Measurements from ENCODE around the gene SPEG. TPM values are rescaled to one million over a fixed set of nuclear protein-coding genes. Genes with fewer than 3 reads are reported as not detected.

SPEG gene
- total and polyA plus RNA-seq, 4 donors, result 81.6 to 1,108 (median 357) TPM

DNA sequence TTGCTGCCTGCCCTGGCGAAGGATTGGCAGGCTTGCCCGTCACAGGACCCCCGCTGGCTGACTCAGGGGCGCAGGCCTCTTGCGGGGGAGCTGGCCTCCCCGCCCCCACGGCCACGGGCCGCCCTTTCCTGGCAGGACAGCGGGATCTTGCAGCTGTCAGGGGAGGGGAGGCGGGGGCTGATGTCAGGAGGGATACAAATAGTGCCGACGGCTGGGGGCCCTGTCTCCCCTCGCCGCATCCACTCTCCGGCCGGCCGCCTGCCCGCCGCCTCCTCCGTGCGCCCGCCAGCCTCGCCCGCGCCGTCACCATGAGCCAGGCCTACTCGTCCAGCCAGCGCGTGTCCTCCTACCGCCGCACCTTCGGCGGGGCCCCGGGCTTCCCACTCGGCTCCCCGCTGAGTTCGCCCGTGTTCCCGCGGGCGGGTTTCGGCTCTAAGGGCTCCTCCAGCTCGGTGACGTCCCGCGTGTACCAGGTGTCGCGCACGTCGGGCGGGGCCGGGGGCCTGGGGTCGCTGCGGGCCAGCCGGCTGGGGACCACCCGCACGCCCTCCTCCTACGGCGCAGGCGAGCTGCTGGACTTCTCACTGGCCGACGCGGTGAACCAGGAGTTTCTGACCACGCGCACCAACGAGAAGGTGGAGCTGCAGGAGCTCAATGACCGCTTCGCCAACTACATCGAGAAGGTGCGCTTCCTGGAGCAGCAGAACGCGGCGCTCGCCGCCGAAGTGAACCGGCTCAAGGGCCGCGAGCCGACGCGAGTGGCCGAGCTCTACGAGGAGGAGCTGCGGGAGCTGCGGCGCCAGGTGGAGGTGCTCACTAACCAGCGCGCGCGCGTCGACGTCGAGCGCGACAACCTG, 16.3 kb upstream of the SPEG start, which contains the start of gene DES:
Gene DES, plus strand, starts transcription at position 223 of the 857 bp plus-strand sequence. Its CDS starts 86 bp downstream, at position 309.
- no peaks in the 10 kb centered on the region for H3K27me3 ChIP-seq (ENCODE audit: control insufficient read depth in 1 of 2, insufficient read depth in 2 of 2, low read length in 1 of 2)
- no peaks in the 10 kb centered on the region for H3K36me3 ChIP-seq (ENCODE audit: control insufficient read depth in 1 of 2, insufficient read depth in 2 of 2, low read length in 1 of 2)
- DNase-seq (peak in 1 of 2 donors; percentile 79), ATAC-seq (ENCODE audit: low FRiP score) (peak; percentile 23)
- H3K4me1 ChIP-seq (ENCODE audit: control insufficient read depth in 1 of 2, insufficient read depth in 2 of 2, low read length in 2 of 2), result no peaks in the 10 kb centered on the region
- intact Hi-C loops (cut with DNase I), result no loop called here
- 30 to 36% methylated on average over 86 to 98 of the region's 98 CpGs for WGBS, 2 donors
- H3K4me3 ChIP-seq (ENCODE audit: low read length in 2 of 2), result no peak within 1 kb of the TSS
- H3K27ac ChIP-seq (ENCODE audit: low read depth in 1 of 2, low read length in 2 of 2), result no peak within 1 kb of the TSS
- no peaks in the 10 kb centered on the region for H3K9me3 ChIP-seq (ENCODE audit: control insufficient read depth, low read length)

DNA sequence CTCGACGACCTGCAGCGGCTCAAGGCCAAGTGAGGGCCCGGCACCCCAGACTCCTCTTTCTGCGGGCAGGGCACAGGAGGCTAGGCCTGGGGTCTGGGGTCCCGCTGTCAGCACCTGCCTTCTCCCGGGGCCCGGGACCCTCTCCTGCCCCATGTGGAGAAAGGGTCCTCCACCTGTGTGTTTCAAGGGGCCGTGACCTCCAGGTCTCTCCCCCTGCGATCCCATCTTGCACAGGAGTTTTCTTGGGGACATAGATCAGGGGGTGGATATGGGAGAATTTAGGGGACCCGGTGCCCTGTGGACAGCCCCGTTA, 15.7 kb upstream of the SPEG start:
- no peak for DNase-seq
- ATAC-seq (ENCODE audit: low FRiP score), result no peak
- H3K36me3 ChIP-seq (ENCODE audit: control insufficient read depth in 1 of 2, insufficient read depth in 2 of 2, low read length in 1 of 2), result no peaks in the 10 kb centered on the region

DNA sequence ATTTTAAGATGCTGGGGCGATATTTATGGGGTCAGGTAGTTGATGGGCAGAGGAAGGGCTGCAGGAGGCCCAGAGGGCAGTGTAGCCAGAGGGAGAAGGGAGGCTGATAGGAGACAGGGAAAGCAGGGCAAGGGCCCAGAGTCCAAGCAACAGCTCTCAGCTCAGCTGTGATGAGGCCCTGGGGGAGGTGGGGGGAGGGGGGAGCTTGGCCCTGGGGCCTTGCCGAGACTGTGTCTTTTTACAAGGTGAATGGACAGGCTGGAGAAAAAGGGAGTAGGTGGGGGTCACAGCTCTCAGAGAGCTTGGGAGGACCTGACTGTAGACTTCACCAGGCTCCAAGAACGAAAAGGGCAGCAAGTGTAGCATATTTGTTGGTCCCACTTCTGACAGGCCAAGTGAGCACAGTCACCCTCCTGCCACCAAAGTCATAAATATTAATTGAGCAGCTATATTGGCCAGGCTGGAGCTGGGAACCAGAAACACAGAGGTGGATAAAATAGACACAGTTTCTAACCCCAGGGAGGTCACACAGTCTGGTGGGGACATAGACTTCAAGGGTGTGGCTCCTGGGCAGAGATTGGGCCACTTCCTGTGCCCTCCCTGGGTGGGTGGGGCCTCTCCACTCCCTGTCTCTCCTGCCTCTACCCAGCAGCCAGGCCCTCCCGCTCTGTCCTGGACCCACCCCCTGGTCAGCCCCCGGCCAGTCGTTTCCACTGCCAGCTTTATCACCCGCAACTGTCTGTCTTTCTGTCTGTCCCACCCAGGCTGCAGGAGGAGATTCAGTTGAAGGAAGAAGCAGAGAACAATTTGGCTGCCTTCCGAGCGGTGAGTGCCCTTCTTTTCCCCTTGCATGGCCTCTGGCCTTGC, 15.1 kb upstream of the SPEG start:
- 73 to 80% methylated on average over 8 to 9 of the region's 9 CpGs for WGBS, 2 donors

More for the DNA sequence above, 15.7 kb upstream of the SPEG start:
- whole genome bisulfite sequencing, 2 donors, result 80 to 82% methylated on average over 12 of the region's 12 CpGs
- H3K27me3 ChIP-seq (ENCODE audit: control insufficient read depth in 1 of 2, insufficient read depth in 2 of 2, low read length in 1 of 2), result no peaks in the 10 kb centered on the region
- H3K4me1 ChIP-seq (ENCODE audit: control insufficient read depth in 1 of 2, insufficient read depth in 2 of 2, low read length in 2 of 2), result no peaks in the 10 kb centered on the region
- intact Hi-C loops (cut with DNase I), result no loop called here
- no peak overlapping the region for H3K27ac ChIP-seq (ENCODE audit: low read depth in 1 of 2, low read length in 2 of 2)
- H3K4me3 ChIP-seq (ENCODE audit: low read length in 2 of 2), result no peak overlapping the region
- no peaks in the 10 kb centered on the region for H3K9me3 ChIP-seq (ENCODE audit: control insufficient read depth, low read length)

DNA sequence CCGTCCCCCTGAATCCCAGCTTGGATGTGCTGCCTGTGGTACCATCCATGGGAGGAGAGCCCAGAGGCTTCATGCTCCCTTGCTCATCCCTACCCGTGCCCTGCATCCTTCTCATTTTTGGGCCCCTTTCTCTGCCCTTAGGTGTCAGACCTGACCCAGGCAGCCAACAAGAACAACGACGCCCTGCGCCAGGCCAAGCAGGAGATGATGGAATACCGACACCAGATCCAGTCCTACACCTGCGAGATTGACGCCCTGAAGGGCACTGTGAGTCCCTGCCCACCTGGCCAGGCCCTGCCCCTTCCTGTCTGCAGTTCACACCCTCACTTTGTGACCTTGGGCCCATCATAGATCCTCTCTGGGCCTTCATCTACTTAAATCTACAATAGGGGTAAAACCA, 14.0 kb upstream of the SPEG start:
- no peak for DNase-seq
- WGBS, 2 donors, result 96% methylated on average over 8 of the region's 8 CpGs

More for the DNA sequence above, 15.1 kb upstream of the SPEG start:
- intact Hi-C loops (cut with DNase I), result no loop called here
- H3K4me1 ChIP-seq (ENCODE audit: control insufficient read depth in 1 of 2, insufficient read depth in 2 of 2, low read length in 2 of 2), result no peaks in the 10 kb centered on the region
- H3K27ac ChIP-seq (ENCODE audit: low read depth in 1 of 2, low read length in 2 of 2), result no peak overlapping the region
- H3K9me3 ChIP-seq (ENCODE audit: control insufficient read depth, low read length), result no peaks in the 10 kb centered on the region
- H3K27me3 ChIP-seq (ENCODE audit: control insufficient read depth in 1 of 2, insufficient read depth in 2 of 2, low read length in 1 of 2), result no peaks in the 10 kb centered on the region
- ATAC-seq (ENCODE audit: low FRiP score) (no peak), DNase-seq (no peak)
- no peak overlapping the region for H3K4me3 ChIP-seq (ENCODE audit: low read length in 2 of 2)
- no peaks in the 10 kb centered on the region for H3K36me3 ChIP-seq (ENCODE audit: control insufficient read depth in 1 of 2, insufficient read depth in 2 of 2, low read length in 1 of 2)

DNA sequence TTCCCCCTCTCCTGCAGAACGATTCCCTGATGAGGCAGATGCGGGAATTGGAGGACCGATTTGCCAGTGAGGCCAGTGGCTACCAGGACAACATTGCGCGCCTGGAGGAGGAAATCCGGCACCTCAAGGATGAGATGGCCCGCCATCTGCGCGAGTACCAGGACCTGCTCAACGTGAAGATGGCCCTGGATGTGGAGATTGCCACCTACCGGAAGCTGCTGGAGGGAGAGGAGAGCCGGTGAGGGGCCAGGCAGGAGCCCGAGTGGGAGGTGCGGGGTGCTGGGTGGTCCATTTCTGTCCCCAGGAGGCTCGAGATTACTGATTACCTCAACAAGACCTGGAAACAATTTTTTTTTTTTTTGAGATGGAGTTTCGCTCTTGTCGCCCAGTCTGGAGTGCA, 13.3 kb upstream of the SPEG start:
- Histone ChIP-seq H3K9me3 (ENCODE audit: control insufficient read depth, low read length) (no peaks in the 10 kb centered on the region), H3K27me3 (ENCODE audit: control insufficient read depth in 1 of 2, insufficient read depth in 2 of 2, low read length in 1 of 2) (no peaks in the 10 kb centered on the region), H3K4me1 (ENCODE audit: control insufficient read depth in 1 of 2, insufficient read depth in 2 of 2, low read length in 2 of 2) (no peaks in the 10 kb centered on the region), H3K36me3 (ENCODE audit: control insufficient read depth in 1 of 2, insufficient read depth in 2 of 2, low read length in 1 of 2) (no peaks in the 10 kb centered on the region), H3K27ac (ENCODE audit: low read depth in 1 of 2, low read length in 2 of 2) (no peak overlapping the region), H3K4me3 (ENCODE audit: low read length in 2 of 2) (no peak overlapping the region)
- WGBS, 2 donors, result 92 to 94% methylated on average over 17 of the region's 17 CpGs
- no peak for ATAC-seq (ENCODE audit: low FRiP score)
- intact Hi-C loops (cut with DNase I), result no loop called here
- no peak for DNase-seq

More for the DNA sequence above, 14.0 kb upstream of the SPEG start:
- H3K4me1 ChIP-seq (ENCODE audit: control insufficient read depth in 1 of 2, insufficient read depth in 2 of 2, low read length in 2 of 2), result no peaks in the 10 kb centered on the region
- intact Hi-C loops (cut with DNase I), result no loop called here
- H3K27ac ChIP-seq (ENCODE audit: low read depth in 1 of 2, low read length in 2 of 2), result no peak overlapping the region
- H3K36me3 ChIP-seq (ENCODE audit: control insufficient read depth in 1 of 2, insufficient read depth in 2 of 2, low read length in 1 of 2), result no peaks in the 10 kb centered on the region
- H3K4me3 ChIP-seq (ENCODE audit: low read length in 2 of 2), result no peak overlapping the region
- no peaks in the 10 kb centered on the region for H3K9me3 ChIP-seq (ENCODE audit: control insufficient read depth, low read length)
- H3K27me3 ChIP-seq (ENCODE audit: control insufficient read depth in 1 of 2, insufficient read depth in 2 of 2, low read length in 1 of 2), result no peaks in the 10 kb centered on the region
- no peak for ATAC-seq (ENCODE audit: low FRiP score)

DNA sequence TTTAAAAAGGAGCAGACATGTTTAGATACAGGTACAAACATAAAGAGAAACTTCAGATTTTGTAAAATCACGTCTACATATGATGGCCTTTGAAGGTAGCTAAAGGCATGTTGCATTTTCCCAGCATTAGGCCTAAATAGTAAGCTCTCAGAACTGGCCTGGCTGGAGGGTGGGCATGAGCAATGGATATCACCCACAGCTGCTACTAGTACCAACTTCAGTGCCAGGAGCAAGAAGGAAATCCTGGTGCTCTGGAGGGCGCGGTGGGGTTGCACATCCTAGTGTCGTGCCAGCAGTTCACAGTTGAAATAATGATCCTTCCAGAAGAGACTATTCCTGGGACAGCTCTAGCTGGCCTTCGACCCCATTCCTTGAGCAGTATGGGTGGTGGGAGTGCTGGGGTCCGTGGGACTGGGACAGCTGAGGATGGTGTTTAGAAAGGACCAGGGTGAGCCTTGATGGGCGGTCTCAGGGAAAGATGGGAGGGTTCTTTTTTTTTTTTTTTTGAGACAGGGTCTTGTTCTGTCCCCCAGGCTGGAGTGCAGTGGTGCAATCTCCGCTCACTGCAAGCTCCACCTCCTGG, 11.6 kb upstream of the SPEG start:
- no peak overlapping the region for H3K27ac ChIP-seq (ENCODE audit: low read depth in 1 of 2, low read length in 2 of 2)
- WGBS, 2 donors, result 97 to 98% methylated on average over 8 of the region's 8 CpGs
- no peak for ATAC-seq (ENCODE audit: low FRiP score)
- intact Hi-C loops (cut with DNase I), result no loop called here
- no peak for DNase-seq
- no peaks in the 10 kb centered on the region for H3K4me1 ChIP-seq (ENCODE audit: control insufficient read depth in 1 of 2, insufficient read depth in 2 of 2, low read length in 2 of 2)
- H3K4me3 ChIP-seq (ENCODE audit: low read length in 2 of 2), result no peak overlapping the region
- H3K9me3 ChIP-seq (ENCODE audit: control insufficient read depth, low read length), result no peaks in the 10 kb centered on the region
- no peaks in the 10 kb centered on the region for H3K36me3 ChIP-seq (ENCODE audit: control insufficient read depth in 1 of 2, insufficient read depth in 2 of 2, low read length in 1 of 2)
- H3K27me3 ChIP-seq (ENCODE audit: control insufficient read depth in 1 of 2, insufficient read depth in 2 of 2, low read length in 1 of 2), result no peaks in the 10 kb centered on the region

DNA sequence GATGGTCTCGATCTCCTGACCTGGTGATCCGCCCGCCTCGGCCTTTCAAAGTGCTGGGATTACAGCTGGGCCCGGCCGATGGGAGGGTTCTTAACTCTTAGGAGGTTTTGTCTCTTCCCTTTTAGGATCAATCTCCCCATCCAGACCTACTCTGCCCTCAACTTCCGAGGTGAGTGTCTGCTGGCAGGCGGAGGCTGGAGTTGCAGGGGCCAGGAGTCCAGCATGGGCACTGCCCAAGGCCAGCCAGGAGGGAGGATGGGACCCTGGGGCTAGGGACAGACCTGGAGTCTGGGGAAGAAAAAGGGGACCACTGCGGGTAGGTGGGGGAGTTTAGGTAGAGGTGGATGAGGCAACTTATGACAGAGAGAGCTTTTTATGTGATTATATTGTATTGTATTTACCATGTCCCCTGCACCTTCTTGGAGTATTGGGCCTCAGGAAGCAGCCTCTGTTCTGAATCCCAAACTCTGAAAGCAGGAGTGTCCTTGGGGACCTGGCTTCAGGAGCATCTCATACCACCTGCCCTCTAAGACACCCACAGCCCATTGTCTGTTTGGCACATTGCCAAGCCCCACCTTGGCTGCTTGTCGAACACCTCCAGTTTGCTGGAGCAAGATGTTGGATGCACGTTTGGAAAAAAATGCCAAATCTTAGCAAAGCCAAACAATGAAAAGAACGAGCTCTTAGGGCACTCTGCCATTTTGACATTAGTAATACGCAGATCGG, 10.8 kb upstream of the SPEG start:
- ATAC-seq (ENCODE audit: low FRiP score) (no peak), DNase-seq (no peak)
- WGBS, 2 donors, result 62 to 63% methylated on average over 14 of the region's 14 CpGs
- no peak overlapping the region for H3K27ac ChIP-seq (ENCODE audit: low read depth in 1 of 2, low read length in 2 of 2)
- H3K4me1 ChIP-seq (ENCODE audit: control insufficient read depth in 1 of 2, insufficient read depth in 2 of 2, low read length in 2 of 2), result no peaks in the 10 kb centered on the region
- intact Hi-C loops (cut with DNase I), result no loop called here
- H3K9me3 ChIP-seq (ENCODE audit: control insufficient read depth, low read length), result no peaks in the 10 kb centered on the region
- H3K36me3 ChIP-seq (ENCODE audit: control insufficient read depth in 1 of 2, insufficient read depth in 2 of 2, low read length in 1 of 2), result no peaks in the 10 kb centered on the region
- no peaks in the 10 kb centered on the region for H3K27me3 ChIP-seq (ENCODE audit: control insufficient read depth in 1 of 2, insufficient read depth in 2 of 2, low read length in 1 of 2)
- no peak overlapping the region for H3K4me3 ChIP-seq (ENCODE audit: low read length in 2 of 2)
